DMS53 (cell line): ENCODE results near the gene MRPL12.
A peak's percentile ranks its signal among the peaks of the same experiment; 100 is the strongest.
"Not testable (repeated sequence)": the region's sequence is repeated elsewhere in the genome, so short reads cannot be mapped to it uniquely, and the experiment has no call there.

Experiments
- DNase-seq: peaks from one replicate; lab custom pipeline; 2025; lab: John Stamatoyannopoulos, UW

Gene MRPL12

DNA sequence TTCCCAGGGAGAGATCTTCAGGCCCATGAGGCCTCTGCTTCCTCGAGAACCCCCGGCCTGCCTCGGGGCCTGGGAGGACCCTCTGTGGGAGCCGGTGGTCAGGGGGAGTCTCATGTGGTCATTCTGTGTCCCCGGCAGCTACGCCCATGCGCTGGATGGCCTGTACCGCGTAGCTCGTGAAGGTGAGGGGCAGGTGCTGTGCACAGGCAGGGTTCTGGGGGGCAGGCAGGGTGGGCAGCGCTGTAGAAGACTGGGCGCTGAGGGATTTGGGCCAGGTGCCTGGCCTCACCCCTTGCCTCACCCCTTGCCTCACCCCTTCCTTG, 13.5 kb downstream of the MRPL12 start:
- no peak for DNase-seq

DNA sequence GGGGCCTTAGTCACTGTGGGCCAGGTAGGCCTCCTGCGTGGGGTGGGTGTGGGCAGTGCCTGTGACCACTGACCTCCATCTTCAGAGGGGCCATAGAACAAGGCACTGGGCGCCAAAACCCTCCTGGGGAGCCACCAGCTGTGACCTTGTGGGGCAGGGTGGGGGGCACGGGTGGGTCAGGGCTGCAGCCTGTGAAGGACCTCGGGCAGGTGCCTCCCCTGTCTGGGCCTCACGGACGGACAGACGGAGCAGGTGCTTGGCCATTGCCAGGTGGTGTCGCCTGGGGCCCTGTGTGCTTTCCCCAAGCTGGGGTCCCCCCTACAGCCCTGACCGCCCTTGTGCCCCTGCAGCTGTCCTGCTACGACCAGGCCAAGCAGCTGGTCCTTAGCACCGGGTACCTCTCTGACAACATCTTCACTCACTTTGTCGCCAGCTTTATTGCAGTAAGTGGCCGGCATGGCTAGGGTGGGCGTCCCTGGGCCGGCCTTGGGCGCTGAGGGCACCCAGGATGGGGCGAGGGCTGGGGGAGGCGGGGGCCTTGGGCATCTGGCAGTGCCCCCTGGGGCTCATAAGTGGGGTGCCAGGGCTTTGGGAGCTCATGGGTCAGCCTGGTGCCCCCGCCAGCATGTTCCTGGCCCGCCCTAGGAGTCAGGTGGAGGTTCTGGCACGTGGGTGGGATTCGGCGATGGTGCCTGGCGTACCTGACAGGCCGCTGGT, 14.0 kb downstream of the MRPL12 start:
- no peak for DNase-seq

DNA sequence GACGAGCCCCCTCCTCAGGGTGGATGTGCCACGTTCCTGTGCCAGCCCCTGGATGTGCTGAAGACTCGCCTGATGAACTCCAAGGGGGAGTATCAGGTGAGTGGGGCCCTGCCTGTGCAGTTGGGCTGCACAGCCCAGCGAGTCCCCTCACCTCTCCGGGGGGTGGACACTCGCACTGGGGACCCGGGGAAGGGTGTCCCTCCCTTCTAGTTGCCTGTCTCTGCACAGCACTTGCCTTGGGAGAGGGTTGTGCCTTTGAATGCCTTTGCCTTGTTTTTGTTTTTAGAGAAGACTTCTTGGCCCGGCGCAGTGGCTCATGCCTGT, 14.6 kb downstream of the MRPL12 start:
- DNase-seq, result no peak

DNA sequence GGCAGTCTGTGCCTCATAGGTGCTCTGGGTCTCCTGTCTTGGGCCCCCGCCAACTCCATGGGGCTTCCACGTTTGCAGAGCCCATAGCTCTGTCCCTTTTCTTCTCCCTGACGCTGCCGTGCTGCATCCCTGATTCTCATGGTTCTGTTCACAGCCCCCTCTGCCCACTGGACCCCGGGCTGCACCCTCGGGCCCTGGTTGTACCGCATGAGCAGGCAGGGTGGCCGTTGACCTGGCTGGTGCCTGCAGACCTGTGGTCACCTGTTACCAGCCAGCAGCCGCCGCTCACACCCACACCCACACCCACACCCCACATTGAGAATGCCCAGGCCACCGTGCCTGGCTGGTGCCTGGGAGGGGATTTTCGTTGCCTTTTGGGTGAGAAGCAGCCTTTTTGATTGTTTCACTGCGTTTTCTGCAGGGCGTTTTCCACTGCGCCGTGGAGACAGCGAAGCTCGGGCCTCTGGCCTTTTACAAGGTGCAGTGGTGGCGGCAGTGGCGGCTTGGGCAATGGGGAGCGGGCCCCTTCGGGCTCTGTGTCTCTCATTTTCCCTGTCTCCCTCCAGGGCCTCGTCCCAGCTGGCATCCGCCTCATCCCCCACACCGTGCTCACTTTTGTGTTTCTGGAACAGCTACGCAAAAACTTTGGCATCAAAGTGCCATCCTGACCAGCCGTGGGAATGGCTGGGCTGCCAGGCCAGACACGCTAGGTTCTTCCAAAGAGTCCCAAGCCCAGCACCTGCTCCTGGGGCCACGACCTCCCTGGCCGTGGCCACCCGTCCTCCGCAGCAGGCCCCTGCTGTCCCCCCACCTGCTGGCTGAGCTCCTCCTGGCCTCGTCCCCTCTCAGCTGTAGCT, 16.5 kb downstream of the MRPL12 start:
- no peak for DNase-seq

DNA sequence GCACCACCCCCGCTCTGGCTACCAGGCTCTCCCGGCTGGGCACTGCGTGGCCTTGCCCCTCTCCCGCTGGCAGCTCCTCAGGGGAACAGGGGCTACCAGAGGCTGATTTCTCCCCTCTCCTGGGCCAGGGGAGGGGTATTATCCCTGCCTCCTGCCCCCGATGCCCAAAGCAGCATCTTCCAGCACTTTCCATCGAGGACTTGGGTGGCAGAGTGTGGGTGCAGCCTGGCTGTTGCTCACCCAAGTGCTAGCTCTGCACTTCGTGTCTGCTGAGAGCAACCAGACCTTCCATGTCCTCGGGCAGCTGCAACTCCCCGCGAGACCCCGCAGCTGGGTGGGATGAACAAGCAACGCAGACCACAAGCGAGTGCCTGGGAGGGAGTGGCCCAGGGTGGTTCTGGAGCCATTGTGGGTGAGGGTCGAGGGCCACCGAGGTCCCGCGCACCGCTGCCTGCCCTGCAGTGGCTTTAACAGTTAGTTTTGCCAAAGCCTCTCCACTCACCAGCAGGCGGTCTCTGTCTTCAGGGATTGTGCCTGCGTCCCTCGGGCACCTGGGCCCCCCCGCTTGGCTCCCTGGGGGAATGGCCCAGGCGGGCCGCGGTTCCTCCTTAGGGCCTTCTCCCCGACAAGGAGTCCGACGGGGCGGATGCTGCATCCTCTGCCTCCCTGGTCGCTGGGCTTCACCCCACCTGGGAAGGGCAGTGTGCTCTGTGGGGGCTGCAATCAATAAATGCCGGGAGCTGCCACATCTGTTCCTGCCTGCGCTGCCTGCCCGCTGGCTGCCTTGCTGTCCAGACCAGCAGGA, 17.3 kb downstream of the MRPL12 start:
- no peak for DNase-seq

DNA sequence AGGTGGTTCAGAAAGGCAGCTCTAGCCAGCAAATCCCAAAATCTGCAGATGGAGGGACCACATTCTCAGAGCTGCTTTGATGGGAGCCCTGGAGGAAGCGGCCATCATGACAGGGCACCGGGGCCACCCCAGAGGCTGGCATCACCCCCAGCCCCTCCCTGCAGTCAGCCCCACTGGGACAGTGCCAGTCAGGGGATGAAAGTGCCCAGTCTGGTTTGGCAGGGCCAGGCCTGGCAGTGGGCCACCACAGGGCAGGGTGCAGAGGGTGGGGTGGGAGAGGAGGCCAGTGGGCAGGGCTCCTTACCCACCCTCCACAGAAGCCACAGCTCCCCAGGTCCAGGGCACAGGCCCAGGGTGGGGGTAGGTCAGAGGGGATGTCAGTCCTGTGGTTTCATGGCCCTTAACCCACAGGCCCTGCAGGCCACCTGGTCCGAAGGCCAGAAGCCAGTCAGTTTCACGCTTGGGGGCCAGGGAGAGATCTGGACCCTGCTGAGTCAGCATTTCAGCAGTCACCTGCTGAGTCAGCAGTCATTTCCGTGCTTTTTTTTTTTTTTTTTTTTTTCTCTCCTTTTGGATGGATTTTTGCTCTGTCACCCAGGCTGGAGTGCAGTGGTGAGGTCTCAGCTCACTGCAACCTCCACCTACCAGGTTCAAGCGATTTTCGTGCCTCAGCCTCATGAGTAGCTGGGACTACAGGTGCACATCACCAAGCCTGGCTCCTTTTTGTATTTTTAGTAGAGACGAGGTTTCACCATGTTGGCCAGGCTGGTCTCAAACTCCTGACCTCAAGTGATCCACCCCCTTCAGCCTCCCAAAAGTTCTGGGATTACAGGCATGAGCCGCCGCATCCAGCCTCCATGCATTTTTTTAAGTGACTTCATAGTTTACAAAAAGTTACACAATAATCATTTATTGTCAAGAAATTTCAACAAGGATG, 19.3 kb downstream of the MRPL12 start:
- peak; percentile 74 for DNase-seq

DNA sequence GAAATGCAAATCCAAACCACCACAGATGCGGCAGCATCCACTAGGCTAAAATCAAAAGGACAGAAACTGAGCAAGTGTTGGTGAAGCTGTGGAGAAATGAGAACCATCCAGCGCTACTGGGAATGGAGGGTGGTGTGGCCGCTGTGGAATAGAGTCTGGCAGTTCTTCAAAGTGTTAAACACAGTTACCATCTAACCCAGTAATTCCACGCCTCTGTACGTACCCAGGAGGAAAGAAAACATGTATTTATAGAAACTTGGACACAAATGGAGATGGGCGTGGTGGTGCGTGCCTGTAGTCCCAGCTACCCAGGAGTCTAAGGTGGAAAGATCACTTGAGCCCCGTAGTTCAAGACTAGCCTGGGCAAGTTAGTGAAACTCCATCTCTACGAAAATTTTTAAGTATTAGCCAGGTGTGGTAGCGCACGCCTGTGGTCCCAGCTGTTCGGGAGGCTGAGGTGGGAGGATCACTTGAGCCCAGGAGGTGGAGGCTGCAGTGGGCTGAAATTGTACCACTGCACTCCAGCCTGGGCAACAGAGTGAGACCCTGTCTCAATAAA, 20.6 kb downstream of the MRPL12 start:
- DNase-seq, result peak; percentile 55

DNA sequence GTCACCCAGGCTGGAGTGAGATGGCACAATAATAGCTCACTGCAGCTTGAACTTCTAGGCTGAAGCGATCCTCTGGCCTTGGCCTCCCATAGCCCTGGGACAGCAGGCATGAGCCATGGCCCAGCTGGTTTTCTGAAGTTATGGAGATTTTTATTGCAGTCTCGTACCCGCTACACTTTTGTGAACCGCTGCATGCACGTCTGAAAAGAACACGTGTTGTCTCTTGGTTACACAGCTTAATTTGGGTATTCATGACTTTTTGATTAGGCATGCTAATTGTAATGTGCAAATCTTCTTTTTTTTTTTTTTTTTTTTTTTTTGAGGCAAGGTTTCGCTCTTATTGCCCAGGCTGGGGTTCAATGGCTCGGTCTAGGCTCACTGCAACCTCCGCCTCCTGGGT, 22.3 kb downstream of the MRPL12 start:
- DNase-seq, result no peak

DNA sequence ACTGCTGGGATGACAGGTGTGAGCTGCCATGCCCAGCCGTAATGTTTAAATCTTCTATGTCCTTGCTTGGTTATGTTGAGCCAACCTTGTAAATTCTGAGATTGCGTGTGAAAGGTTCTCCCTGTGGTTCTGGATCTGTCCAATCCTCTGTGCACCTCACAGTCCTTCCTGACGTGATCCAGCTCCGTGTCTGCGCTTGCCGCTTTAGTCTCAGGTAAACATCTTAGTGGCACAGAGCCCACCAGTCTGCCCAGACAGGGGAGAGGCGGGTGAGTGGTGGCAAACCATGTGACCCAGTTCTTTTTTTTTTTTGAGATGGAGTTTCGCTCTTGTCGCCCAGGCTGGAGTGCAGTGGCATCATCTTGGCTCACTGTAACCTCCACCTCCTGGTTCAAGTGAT, 22.8 kb downstream of the MRPL12 start:
- DNase-seq, result no peak

DNA sequence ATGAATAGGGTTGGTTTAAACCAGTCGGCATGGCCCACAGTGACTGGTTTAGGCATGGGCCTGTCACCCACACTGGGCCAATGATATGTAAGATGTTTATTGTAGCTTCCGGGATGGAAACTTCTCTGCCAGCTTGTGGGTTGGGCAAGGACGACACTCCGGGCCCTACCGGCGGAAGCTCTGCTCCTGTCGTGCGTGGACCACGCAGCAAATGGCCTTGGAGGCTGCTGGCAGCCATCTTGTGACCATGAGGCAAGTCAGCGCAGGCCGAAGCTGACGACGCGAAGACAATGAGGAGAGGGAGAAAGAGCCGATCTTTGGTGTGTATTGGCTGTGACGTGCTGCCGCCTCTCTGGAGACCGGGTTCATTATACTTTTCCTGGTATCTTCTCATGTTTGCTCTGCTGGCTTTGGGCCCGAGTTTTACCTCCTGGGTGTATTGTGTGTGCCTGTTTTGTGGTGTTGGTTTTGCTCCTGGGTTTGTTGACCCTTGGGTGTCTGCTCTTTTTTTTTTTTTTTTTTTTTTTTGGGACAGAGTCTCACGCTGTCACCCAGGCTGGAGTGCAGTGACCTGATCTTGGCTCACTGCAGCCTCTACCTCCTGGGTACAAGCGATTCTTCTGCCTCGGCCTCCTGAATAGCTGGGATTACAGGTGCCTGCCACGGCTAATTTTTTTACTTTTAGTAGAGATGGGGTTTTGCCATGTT, 24.3 kb downstream of the MRPL12 start:
- DNase-seq, result peak; percentile 87

DNA sequence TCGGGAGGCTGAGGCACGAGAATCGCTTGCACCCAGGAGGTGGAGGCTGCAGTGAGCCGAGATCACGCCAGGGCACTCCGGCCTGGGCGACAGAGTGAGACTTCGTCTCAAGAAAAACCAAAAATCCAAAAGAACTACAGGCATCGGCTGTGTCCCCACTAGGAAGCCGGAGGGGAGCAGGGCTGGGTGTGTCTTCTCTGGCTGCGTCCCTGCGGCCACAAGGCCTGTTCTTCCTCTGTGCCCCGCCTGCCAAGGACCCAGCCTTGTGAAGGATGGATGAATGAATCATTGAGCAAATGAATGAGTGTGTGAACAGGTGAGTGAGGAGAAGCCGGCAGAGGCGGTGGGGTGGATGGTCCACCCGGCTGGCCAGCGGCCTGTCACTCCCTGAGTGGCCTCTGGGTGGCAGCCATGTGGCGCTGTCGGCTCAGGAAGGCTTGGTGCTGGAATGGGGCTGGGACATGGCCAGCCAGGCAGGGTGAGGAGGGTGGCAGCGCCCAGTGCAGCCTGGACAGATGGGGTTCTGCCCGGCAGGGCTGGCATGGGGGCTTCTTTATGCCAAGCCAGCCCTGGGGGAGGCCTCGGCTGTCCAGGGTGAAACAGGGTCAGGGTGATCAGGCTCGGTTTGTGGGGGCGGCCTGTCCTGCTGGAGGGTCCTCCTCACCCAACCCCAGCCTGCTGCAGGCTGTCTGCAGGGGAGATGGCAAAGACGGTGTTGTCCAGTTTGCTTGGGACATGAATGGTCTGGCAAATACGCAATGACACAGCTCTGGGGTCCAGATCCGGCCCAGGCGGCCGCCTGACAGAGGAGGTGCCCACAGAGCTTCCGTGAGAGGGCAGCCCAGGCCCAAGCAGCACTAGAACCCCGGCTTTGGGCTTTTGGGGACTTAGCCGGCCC, 30.6 kb downstream of the MRPL12 start:
- DNase-seq, result peak; percentile 93

DNA sequence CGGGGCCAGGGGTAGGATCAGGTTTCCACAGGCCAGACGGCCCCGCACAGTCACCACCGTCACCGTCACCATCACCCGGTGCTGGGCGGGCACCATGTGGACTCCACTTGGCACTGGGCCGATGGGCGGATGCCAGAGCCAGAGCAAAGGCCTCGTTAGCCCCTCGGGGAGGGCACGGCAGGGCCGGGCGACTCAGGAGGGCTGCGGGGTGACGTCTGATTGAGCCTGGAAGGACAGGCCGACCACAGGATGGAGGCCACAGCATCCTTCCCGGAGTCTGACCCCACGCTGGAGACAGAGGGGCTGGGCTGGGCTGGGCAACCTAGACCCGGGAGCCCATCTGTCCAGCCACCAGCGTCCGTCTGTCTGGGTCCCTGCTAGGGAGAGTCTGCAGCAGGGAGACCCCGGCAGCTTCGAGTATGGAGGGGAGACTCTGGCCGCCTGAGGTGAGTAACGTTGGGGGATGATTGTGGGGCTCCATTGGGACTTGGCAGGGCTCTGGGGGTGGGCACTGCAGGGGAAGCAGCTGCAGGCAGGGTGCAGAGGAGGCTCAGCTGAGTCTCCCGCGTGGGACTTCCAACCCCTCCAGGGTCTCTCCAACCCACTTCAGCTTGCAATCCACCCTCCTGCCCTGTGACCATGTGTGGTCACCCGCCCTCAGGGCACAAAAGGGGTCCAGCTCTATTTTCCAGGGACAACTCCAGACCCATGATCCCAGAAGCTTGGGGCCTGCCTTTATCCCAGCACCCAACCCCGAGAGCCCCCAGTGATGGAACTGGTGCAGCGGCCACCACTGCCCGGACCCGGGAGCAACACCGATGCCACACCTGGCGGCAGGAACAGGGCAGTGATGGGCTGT, 31.5 kb downstream of the MRPL12 start:
- no peak for DNase-seq

DNA sequence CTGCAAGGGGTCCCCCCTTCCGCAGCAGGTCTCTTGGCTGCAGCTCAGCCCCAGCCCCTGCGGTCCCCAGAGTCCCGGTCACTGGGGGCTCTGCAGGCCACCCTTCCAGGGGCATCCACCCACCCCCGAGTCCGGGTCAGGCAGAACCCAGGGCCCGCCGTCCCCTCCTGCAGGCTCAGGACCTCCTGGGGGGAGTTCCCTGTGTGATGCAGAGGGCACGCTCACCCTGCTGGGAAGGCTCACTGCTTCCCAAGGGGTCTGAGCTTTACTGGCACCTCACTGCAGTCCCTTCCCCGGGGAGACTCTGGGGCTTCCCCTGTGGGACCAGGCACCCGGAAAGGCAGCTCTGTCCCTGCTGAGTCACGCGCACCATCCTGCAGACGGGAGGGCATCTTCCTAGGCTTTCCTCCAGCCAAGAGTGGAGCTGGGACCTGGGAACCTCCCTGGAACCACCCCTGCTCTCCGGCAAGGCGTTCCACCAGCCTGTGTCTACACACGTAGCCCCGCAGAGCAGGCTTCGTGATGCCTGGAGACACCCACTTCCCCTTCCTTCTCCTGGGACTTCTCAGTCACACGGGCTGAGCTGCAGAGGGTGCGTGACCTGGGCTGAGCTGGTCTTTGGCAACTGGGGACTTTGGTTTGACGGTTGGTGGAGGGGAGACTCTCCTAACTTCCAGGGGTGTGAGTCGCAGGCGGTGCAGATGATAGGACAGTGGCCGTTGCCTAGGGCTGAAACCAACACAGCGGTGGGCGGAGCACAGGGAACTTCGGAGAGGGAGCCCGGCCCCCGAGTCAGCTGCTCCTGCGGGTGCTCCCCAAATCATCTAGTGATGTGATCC, 32.3 kb downstream of the MRPL12 start:
- DNase-seq, result peak; percentile 85

DNA sequence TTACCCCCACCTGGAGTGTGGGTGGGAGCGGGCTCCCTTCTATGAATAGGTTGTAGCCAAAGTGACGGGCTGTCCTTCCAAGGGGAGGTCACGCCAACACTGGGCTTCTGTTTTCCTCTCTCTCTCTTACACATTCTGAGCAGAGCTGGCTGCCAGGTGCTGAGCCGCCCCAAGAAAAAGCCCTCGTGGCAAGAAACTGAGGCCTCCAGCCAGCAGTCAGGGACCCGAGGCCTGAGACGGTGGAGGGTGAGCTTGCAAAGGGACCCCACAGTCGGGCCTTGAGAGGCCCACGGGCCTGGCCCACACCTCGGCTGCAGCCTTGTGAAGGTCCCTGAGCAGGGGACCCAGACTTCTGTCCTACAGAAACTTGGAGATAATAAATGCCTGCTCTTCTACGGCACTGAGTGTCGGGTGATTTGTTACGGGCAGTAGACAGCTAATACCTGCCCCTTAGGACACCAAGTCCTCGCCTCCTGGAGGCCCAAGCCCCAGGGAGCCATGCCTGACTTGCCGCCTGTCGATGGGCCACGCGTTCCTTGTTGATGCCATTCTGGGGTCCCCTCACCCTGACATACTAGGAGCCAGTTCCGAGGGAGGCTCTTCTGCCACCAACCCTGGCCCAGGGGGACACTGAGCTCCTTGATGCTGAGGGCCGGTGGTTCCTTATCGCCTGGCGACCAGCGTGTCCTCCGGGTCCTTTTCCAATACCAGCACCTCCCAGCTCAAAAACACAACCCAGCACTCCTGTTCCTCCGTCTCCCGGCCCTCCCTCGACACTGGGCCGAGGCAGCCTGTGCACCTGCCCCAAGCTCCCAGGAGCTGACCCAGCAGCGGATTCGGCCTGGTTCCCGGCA, 35.0 kb downstream of the MRPL12 start:
- DNase-seq, result no peak

DNA sequence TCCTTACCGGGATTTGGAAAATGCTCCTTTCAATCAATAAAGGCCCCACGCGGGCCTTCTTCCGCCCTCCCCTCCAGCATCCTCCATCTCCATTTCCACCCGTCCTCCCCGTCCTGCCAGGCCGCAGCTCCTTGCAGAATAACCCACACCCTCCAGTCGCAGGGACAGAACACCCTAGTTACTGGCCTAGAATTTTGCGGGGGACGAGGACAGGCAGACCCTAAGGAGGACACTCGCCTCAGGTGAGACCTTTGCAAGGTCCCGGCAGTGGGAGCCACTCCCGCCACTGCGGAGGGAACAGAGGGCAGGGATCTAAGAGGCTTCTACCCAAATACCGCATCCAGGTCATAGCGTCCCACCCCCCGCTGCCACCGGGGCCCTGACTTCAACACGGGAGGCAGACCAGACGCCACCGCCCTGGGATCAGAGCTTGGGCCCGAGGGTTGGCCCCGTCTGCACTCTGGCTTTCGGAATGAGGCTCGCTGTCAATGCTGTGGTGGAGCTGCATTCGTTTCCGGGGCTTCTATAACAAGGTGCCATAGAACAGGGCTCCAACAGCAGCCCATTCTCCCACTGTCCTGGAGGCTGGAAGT, 35.7 kb downstream of the MRPL12 start:
- no peak for DNase-seq

DNA sequence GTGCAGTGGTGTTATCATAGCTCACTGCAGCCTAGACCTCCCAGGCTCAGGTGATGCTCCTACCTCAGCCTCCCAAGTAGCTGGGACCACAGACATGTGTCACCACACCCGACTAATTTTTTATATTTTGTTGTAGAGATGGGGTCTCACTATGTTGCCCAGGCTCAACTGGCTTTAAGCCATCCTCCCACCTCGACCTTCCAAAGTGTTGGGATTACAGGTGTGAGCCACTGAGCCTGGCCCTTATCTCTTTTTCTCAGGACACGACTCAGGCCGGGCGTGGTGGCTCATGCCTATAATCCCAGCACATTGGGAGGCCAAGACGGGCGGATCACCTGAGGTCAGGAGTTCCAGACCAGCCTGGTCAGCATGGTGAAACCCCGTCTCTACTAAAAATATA, 36.4 kb downstream of the MRPL12 start:
- not testable (repeated sequence) for DNase-seq
